Measurements from ENCODE around the gene MMP15. TPM values are rescaled to one million over a fixed set of nuclear protein-coding genes. Genes with fewer than 3 reads are reported as not detected.
"Not testable (repeated sequence)": the region's sequence is repeated elsewhere in the genome, so short reads cannot be mapped to it uniquely, and the experiment has no call there.

The MMP15 gene
- total RNA-seq (1 to 10 TPM in 1 of 2 donors, under 1 TPM in 1; 0.40 to 1.5 TPM), total RNA-seq (1.7 to 2.2 reads per million in 2 donors)

DNA sequence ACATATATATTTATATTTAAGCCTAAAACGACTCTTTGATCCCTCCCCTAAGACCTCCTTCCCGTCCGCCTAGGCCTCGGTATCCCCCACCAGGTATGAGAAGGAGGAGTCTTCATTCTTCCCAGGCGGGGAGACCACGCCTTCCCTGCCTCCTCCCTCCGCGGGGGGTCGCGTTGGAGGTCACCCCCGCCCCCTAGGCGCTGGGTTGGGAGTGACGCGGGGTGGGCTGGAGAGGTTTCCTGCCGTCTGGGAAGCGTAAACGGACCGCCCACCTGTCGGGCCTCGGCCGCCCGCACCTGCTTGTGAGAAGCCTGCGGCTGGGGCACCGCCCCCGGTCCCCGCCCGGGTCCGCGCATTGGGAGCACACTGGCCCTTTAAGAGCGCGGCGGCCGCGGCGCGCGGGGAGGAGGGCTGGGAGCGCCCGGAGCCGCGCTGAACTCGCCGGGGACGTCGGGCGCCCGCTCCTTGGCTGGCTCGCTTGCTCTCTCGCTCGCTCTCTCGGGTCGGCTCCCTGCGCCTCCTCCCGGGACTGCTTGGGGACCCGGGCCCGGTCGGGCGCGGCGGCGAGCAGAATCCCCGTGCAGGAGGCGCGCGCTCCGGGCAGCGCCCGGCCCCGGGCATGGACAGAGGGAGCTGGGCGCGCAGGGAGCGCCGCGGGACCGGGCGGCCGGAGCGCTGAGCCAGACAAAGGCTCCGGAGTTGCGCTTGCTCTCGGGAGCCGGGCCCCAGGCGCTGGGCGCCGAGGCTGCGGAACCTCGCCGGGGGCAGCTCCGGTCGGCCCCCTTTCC is at the start of gene MMP15:
TSS of gene MMP15 (plus strand) at position 404 of the 788 bp plus-strand sequence. CDS start 597 bp downstream, outside the sequence.
- DNase-seq, result peak; percentile 40 to 62 (median 52)
- ATAC-seq, result peak; percentile 76
- Mint-ChIP-seq H3K4me3 (peak within 1 kb of the TSS; percentile 89), H3K27ac (peak within 1 kb of the TSS; percentile 43), H3K4me1 (peaks cover 13% of the 10 kb centered on the region), H3K27me3 (no peaks in the 10 kb centered on the region), H3K36me3 (ENCODE audit: low read depth) (no peaks in the 10 kb centered on the region)
- no peaks in the 10 kb centered on the region for H3K9me3 ChIP-seq (ENCODE audit: control insufficient read depth, low read length, poor library complexity, severe bottlenecking)

DNA sequence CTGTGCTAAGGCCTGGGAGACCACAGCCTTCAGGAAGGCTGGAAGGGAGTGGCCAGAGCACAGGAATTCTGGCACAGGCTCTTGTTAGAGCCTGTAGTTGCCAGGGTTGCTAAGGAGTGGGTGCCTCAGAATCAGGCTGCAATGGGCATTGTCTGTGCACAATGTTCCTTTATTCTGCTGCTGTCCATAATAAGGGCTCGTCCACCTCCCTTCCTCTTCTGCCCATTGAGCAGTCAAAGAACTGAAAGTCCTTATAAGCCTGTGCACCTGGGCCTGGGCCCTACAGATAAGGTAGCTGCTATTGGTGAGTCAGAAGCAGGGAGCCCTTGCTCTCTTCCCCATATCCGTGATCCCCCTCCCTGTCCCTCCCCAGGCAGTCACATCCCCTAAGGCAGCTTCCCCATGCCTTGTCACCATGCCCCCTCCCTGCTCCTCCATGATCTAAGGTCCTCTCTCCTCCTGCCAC is 49.2 kb upstream of the MMP15 start:
- no peak for ATAC-seq
- no peak for DNase-seq
- Mint-ChIP-seq H3K4me1 (peaks cover 8% of the 10 kb centered on the region), H3K4me3 (no peak overlapping the region), H3K36me3 (ENCODE audit: low read depth) (peaks cover 6% of the 10 kb centered on the region), H3K27ac (no peak overlapping the region), H3K27me3 (peaks cover 10% of the 10 kb centered on the region)
- no peaks in the 10 kb centered on the region for H3K9me3 ChIP-seq (ENCODE audit: control insufficient read depth, low read length, poor library complexity, severe bottlenecking)

DNA sequence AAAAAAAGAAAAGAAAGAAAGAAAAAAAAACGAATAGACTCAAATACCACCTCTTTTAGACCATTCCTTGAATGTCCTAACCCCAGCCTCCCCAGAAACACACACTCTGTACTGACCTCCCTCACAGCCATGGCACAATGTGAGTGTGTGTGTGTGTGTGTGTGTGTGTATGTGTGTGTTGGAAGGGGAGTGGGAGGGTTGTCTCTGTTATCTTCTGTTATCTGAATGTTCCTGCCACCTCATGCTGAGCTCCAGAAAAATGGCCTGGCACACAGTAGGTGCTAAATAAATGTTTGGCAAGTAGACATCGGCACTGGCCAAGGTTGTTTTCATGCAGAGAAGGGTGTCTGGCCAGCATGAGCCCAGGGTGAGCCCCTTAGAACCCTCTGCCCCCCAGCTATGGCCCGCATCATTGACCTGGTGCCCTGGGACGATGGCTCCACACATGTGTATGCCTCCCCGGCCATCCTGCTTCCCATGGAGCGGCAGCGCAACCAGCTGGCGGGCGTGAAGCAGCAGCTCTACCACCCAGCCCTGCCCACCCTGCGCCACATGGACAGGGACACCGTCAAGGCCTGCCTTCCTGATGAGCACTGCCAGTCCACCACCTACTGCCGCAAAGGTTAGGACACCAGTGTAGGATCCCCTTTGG is 48.0 kb upstream of the MMP15 start:
- no peaks in the 10 kb centered on the region for H3K9me3 ChIP-seq (ENCODE audit: control insufficient read depth, low read length, poor library complexity, severe bottlenecking)
- ATAC-seq (no peak), DNase-seq (no peak)
- Mint-ChIP-seq H3K4me3 (no peak overlapping the region), H3K27ac (no peak overlapping the region), H3K4me1 (peaks cover 8% of the 10 kb centered on the region), H3K27me3 (peaks cover under 1% of the 10 kb centered on the region), H3K36me3 (ENCODE audit: low read depth) (peaks cover 2% of the 10 kb centered on the region)

DNA sequence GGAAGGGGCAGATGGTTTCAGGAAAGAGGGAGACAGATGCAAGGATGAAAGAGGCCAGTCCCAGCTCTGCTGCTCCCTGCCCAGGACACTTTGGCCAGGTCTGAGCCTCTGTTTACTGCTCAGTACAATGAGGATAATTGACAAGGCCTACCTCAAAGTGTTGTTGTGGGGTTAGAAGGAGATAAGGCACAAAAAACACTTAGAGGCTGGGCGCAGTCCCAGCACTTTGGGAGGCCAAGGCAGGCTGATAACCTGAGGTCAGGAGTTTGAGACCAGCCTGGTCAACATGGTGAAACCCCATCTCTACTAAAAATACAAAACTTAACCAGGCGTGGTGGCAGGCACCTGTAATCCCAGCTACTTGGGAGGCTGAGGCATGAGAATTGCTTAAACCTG is 47.5 kb upstream of the MMP15 start:
- ATAC-seq, result not testable (repeated sequence)

DNA sequence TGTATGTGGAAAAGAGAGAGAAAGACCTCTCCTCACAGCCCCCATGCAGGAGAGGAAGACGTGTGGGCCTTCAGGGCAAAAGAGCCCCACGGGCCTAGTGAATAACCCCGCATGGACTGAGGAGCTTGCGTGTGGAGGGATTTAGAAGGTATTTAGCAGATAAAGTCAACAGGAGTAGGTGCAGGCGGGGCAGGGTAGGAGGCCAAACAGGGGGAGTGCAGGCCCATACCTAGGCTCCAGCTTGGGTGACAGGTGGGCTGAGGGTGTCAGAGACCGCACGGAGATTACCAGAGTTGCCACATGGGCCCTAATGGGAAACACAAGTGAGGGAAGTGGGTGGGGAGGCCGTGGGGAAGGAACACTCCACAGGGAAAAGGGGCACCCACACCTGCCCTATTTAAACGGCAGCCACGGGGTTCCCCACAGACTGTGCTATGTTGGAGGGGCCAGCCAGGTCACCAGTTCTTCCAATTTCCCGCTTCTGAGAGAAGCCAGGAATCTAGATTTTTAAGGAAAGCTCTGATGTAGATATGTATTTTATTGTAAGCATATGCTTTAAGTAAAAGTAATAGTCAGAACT is 46.5 kb upstream of the MMP15 start:
- DNase-seq (no peak), ATAC-seq (no peak)
- H3K9me3 ChIP-seq (ENCODE audit: control insufficient read depth, low read length, poor library complexity, severe bottlenecking), result no peaks in the 10 kb centered on the region
- no peak overlapping the region for H3K27ac Mint-ChIP-seq
- no peaks in the 10 kb centered on the region for H3K36me3 Mint-ChIP-seq (ENCODE audit: low read depth)
- no peaks in the 10 kb centered on the region for H3K27me3 Mint-ChIP-seq
- H3K4me1 Mint-ChIP-seq, result peaks cover 3% of the 10 kb centered on the region
- no peak overlapping the region for H3K4me3 Mint-ChIP-seq

More for the DNA sequence above, 47.5 kb upstream of the MMP15 start:
- H3K27ac Mint-ChIP-seq; DNase-seq; H3K27me3 Mint-ChIP-seq; H3K9me3 ChIP-seq (ENCODE audit: control insufficient read depth, low read length, poor library complexity, severe bottlenecking); H3K36me3 Mint-ChIP-seq (ENCODE audit: low read depth); H3K4me1 Mint-ChIP-seq; H3K4me3 Mint-ChIP-seq: not testable (repeated sequence)

DNA sequence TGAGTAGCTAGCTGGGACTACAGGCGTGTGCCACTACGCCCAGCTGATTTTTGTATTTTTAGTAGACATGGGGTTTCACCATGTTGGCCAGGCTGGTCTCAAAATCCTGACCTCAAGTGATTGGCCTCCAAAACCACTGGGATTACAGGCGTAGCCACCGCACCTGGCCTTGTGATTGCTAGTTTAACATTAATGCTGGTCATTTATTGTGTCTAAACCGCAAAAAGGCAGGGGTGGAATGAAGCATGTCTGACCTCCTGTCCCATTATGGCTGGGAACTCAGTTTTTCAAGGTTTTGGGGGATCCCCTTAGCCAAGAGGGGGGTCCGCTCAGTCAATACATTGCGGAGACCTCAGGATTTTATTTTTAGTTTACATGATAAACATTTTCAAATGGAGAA is 43.9 kb upstream of the MMP15 start:
- DNase-seq (no peak), ATAC-seq (no peak)
- Mint-ChIP-seq H3K27ac (no peak overlapping the region), H3K4me3 (no peak overlapping the region), H3K27me3 (no peaks in the 10 kb centered on the region), H3K4me1 (peaks cover 10% of the 10 kb centered on the region), H3K36me3 (ENCODE audit: low read depth) (no peaks in the 10 kb centered on the region)
- no peaks in the 10 kb centered on the region for H3K9me3 ChIP-seq (ENCODE audit: control insufficient read depth, low read length, poor library complexity, severe bottlenecking)

DNA sequence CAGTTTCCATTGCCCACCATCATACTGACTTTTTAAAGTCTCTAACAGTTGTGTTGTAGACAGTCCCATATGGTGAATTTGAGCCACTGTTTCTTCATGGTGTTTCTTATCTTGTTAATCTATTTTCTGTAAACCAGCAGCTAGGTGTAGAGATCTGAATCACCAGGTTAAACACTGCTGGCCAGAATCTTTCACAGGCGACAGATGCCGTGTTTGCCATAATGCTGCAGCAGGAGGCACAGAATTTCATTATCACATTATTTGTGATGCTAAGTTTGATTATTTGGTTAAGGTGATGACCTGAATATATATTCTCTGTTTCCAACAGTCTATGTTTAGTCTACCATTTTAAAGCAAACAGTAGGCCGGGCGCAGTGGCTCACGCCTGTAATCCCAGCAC is 43.2 kb upstream of the MMP15 start:
- H3K27ac Mint-ChIP-seq, result no peak overlapping the region
- H3K27me3 Mint-ChIP-seq, result no peaks in the 10 kb centered on the region

DNA sequence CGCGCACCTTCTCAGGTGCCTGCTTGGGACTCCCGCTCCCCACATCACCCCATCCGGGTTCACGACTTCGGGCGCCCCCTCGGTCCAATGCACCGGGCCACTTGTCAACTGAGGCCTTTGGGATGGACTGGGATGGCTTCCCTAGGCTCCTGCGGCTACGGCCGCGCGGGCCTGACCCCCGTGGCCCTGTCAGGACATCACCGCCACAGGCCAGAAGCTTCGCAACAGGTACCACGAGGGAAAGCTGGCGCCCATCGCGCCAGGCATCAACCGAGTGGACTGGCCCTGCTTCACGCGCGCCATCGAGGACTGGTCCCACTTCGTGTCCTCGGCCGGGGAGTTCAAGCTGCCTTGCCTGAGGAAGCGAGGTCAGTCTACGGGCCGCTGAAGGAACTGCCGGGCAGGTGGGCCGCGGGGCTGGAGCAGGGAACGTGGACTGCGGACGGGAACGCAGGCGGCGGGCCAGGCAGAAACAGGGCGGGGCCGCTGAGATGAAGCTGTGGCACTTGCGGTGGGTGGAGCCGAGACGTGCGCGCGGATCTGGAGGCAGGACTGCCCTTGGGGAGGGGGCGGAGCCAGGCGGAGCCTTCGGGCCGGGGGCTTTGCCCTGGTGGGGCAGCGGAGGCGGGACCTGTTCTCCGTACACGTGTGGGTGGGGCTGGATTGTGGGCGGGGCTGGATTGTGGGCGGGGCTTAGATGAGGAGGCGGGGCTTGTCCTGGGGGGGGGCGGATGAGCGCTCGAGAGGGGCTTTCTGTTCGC is 40.9 kb upstream of the MMP15 start:
- H3K27me3 Mint-ChIP-seq, result no peaks in the 10 kb centered on the region

More for the DNA sequence above, 43.2 kb upstream of the MMP15 start:
- Mint-ChIP-seq H3K4me3 (no peak overlapping the region), H3K4me1 (peaks cover 10% of the 10 kb centered on the region), H3K36me3 (ENCODE audit: low read depth) (no peaks in the 10 kb centered on the region)
- no peaks in the 10 kb centered on the region for H3K9me3 ChIP-seq (ENCODE audit: control insufficient read depth, low read length, poor library complexity, severe bottlenecking)
- ATAC-seq, result no peak
- DNase-seq, result no peak

DNA sequence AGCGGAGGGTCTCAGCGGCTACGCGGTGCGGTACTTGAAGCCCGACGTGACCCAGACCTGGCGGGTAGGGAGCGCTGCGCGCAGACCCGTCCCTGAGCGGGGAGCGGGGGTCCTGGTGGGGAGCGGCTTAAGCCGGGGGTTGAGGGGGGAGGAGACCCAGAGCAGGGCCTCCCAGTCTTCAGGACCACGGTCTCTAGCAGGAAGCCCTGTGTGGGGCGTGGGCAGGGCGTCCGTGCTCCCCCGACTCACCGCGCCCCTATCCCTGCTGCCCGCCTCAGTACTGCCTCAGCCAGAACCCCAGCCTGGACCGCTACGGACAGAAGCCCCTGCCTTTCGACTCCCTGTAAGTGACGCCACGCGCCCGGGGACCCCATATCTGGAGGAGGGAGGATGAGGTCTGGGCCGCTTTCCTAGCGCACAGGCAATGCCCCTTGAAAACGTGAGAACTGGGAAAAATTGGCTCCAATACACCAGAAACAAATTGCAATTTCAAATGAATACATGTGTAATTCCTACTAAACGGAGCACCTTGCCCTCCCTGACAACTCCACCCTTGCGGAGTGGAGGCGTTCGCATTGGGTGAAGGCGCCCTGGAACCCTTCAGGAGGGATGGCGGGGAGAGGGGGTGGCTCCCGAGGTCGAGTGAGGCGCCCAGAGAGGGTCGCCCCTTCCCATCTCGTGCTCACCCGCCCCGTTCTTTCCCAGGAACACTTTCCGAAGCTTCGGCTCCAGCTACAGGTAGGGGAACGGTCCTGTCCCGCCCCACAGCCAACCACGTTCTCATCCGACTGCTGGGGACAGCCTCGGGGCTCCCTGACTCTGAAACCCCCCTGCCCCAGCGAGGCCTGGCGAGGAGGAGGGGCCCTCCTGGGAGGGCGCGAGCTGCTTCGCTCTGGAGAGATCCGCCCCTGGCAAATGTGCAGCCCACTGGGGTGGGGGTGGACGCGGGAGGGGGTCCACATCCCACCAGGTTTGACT is 40.1 kb upstream of the MMP15 start:
- ATAC-seq (peak; percentile 57), DNase-seq (no peak)
- Mint-ChIP-seq H3K4me3 (peak overlapping the region; percentile 93), H3K27ac (peak overlapping the region; percentile 77), H3K36me3 (ENCODE audit: low read depth) (no peaks in the 10 kb centered on the region), H3K4me1 (peaks cover 10% of the 10 kb centered on the region), H3K27me3 (no peaks in the 10 kb centered on the region)
- H3K9me3 ChIP-seq (ENCODE audit: control insufficient read depth, low read length, poor library complexity, severe bottlenecking), result no peaks in the 10 kb centered on the region

More for the DNA sequence above, 40.9 kb upstream of the MMP15 start:
- Mint-ChIP-seq H3K27ac (peak overlapping the region; percentile 77), H3K4me3 (peak overlapping the region; percentile 93), H3K36me3 (ENCODE audit: low read depth) (no peaks in the 10 kb centered on the region), H3K4me1 (peaks cover 6% of the 10 kb centered on the region)
- H3K9me3 ChIP-seq (ENCODE audit: control insufficient read depth, low read length, poor library complexity, severe bottlenecking), result no peaks in the 10 kb centered on the region
- DNase-seq (peak; percentile 84 to 95 (median 92)), ATAC-seq (peak; percentile 99)

DNA sequence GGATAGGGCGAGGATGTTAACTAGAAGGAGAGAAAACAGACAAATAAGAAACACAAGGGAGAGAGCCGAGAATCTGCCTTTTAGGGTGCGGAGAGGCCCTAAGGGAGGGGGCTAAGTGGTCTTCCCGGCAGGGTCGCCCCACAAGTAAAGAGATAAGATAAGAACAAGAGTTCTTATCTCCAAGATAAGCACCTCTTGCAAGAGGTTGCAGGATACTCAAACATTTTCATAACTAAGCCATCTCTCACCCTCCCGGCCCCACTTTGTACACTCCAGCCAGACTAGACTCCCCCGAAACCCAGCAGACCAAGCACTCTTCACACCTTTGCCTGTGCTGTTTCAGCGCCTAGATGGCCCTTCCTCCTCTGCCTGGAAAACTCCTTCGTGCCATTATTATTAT is 39.4 kb upstream of the MMP15 start:
- peak overlapping the region; percentile 77 for H3K27ac Mint-ChIP-seq
- no peaks in the 10 kb centered on the region for H3K9me3 ChIP-seq (ENCODE audit: control insufficient read depth, low read length, poor library complexity, severe bottlenecking)
- ATAC-seq (no peak), DNase-seq (no peak)
- H3K36me3 Mint-ChIP-seq (ENCODE audit: low read depth), result no peaks in the 10 kb centered on the region
- peaks cover 12% of the 10 kb centered on the region for H3K4me1 Mint-ChIP-seq
- H3K27me3 Mint-ChIP-seq, result no peaks in the 10 kb centered on the region
- peak overlapping the region; percentile 47 for H3K4me3 Mint-ChIP-seq

DNA sequence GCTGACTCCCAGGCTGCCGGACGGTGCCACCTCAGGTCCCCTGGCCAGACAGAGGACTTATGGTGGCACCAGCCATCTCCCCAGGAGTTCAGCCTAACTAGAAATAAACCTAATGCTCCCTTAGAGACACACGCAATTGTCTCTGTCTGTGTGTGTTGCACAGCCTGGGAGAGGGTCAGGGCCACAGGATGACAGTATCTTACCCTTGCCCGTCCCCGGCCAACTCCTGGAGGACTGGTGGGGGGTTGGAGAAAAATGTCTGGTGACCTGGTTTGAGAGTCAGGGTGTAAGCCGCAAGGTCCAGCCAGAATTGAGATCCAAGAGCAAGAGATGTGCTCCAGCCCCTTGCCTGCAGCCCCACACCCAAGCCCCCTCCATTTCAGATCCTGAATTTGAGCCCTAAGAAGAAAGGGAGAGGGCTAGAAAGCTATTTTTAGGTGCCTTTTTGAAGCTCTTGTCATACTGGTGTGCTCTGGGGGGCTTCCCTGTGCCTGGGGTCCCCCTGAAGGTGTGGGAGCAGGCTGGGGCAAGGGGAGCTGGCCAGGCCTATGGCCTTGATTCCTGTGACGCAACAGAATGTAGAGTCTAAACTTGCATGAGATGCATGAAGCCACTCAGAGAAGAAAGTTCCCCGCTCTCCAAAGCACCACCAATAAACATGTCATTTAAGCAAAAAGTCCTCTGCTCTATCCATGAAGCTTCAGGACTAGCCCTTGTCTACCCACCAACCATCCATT is 37.9 kb upstream of the MMP15 start:
- no peaks in the 10 kb centered on the region for H3K9me3 ChIP-seq (ENCODE audit: control insufficient read depth, low read length, poor library complexity, severe bottlenecking)
- Mint-ChIP-seq H3K4me1 (peaks cover 14% of the 10 kb centered on the region), H3K36me3 (ENCODE audit: low read depth) (no peaks in the 10 kb centered on the region), H3K27me3 (no peaks in the 10 kb centered on the region), H3K4me3 (no peak overlapping the region), H3K27ac (no peak overlapping the region)
- no peak for DNase-seq
- no peak for ATAC-seq

All from T-helper 17 cell (primary cell).